ENCODE results near the gene APC. TPM values are rescaled to one million over a fixed set of nuclear protein-coding genes. Genes with fewer than 3 reads are reported as not detected.
"Not testable (repeated sequence)": the region's sequence is repeated elsewhere in the genome, so short reads cannot be mapped to it uniquely, and the experiment has no call there.

Gene APC
- total RNA-seq, 1 donor from 2014 or later: 39.5 TPM

GRCh38 chr5:112878760-112879159, 141.1 kb downstream of the APC start:
- intact Hi-C loops (cut with DNase I): no loop called here
- no peak for DNase-seq (ENCODE audit: low spot score)

GRCh38 chr5:112880219-112880964, 142.7 kb downstream of the APC start:
- intact Hi-C loops (cut with DNase I): no loop called here
- no peak for DNase-seq (ENCODE audit: low spot score)

GRCh38 chr5:112883192-112883591, 145.5 kb downstream of the APC start:
- intact Hi-C loops (cut with DNase I): no loop called here
- DNase-seq (ENCODE audit: low spot score): no peak

- no peak for DNase-seq (ENCODE audit: low spot score)
- intact Hi-C loops (cut with DNase I): no loop called here
Observed at GRCh38 chr5:112885001-112885400, 147.3 kb downstream of the APC start.

GRCh38 chr5:112886975-112887374, 149.3 kb downstream of the APC start:
- DNase-seq (ENCODE audit: low spot score): no peak
- intact Hi-C loops (cut with DNase I): no loop called here

- DNase-seq (ENCODE audit: low spot score); intact Hi-C loops (cut with DNase I): not testable (repeated sequence)
Observed at GRCh38 chr5:112892066-112892465, 154.4 kb downstream of the APC start.

GRCh38 chr5:112892776-112893175, 155.1 kb downstream of the APC start:
- no peak for DNase-seq (ENCODE audit: low spot score)
- intact Hi-C loops (cut with DNase I): no loop called here

- intact Hi-C loops (cut with DNase I): no loop called here
- DNase-seq (ENCODE audit: low spot score): no peak
Observed at GRCh38 chr5:112895682-112896081, 158.0 kb downstream of the APC start.

Other genes with a start within 250 kb of the APC start
- 32.4 TPM for gene SRP19, start 123.4 kb downstream of the APC start, total RNA-seq
- 119 TPM for gene REEP5, start 184.3 kb downstream of the APC start, total RNA-seq
- 21.8 TPM for gene DCP2, start 238.9 kb downstream of the APC start, total RNA-seq

Measured in cardiac septum (tissue), 1 donor.